GM12874 (cell line): ENCODE data around the gene ADCY5.

Source experiments
- CTCF ChIP-seq: IDR thresholded peaks from 2 replicates; pipeline ENCODE4 v1.5.1; 2011; ENCODE audit warnings: low read depth, mild to moderate bottlenecking, control low read depth, low read length, moderate library complexity; ENCODE audit not compliant: insufficient read depth

The ADCY5 gene

GRCh38 chr3:123278446-123278845, 170.4 kb downstream of the ADCY5 start:
- no peak for TF ChIP-seq CTCF

- TF ChIP-seq CTCF, result no peak
Measured at GRCh38 chr3:123277106-123277505, 171.8 kb downstream of the ADCY5 start.

GRCh38 chr3:123276346-123277006, 172.4 kb downstream of the ADCY5 start:
- TF ChIP-seq CTCF, result no peak

GRCh38 chr3:123275691-123276090, 173.2 kb downstream of the ADCY5 start:
- no peak for TF ChIP-seq CTCF

- TF ChIP-seq CTCF, result no peak
Measured at GRCh38 chr3:123272547-123272946, 176.3 kb downstream of the ADCY5 start.

GRCh38 chr3:123271466-123272159, 177.3 kb downstream of the ADCY5 start:
- no peak for TF ChIP-seq CTCF

GRCh38 chr3:123270818-123271217, 178.1 kb downstream of the ADCY5 start:
- TF ChIP-seq CTCF, result no peak
